Measurements from ENCODE around the gene KCNH2. TPM values are rescaled to one million over a fixed set of nuclear protein-coding genes. Genes with fewer than 3 reads are reported as not detected.

The KCNH2 gene
- total RNA-seq, 4 donors from 2014 or later: 29.8 to 71.7 (median 42.5) TPM

- TF ChIP-seq POLR2A (IDR thresholded peaks at IDR 0.05; ENCODE audit: low read depth) (no peak), CTCF (IDR thresholded peaks at IDR 0.05) (peak; percentile 90 to 96 (median 92))
- Histone ChIP-seq H3K27ac (replicated peaks in 1 of 4) (peak overlapping the region in 2 of 4 donors; percentile 51 to 60), H3K27me3 (peaks cover 0 to 5% (median 0%) of the 10 kb centered on the region in 4 donors), H3K4me1 (peaks cover 30 to 40% (median 36%) of the 10 kb centered on the region in 4 donors), H3K36me3 (no peaks in the 10 kb centered on the region), H3K4me3 (peak overlapping the region in 2 of 4 donors; percentile 5 to 41), H3K9me3 (peaks cover 0 to 10% (median 3%) of the 10 kb centered on the region in 4 donors)
- 15% methylated on average over 23 of the region's 31 CpGs for WGBS
- intact Hi-C loops (cut with DNase I): loop anchor here (2.0 to 10.0 kb wide), 2 partner anchors 90 to 214 kb away; no protein-coding TSS in a partner anchor
- no peak for DNase-seq (ENCODE audit: extremely low spot score)
Measured at GRCh38 chr7:150988230-150989226, 10.4 kb upstream of the KCNH2 start.

- 81% methylated on average over 4 of the region's 5 CpGs for WGBS
- H3K4me3 ChIP-seq: no peak overlapping the region
- intact Hi-C loops (cut with DNase I): loop anchor here (2.0 to 10.0 kb wide), 2 partner anchors 24 to 212 kb away; no protein-coding TSS in a partner anchor
- DNase-seq (ENCODE audit: extremely low spot score): no peak
- no peaks in the 10 kb centered on the region for H3K36me3 ChIP-seq
- no peak overlapping the region for H3K27ac ChIP-seq (replicated peaks in 1 of 4)
- H3K27me3 ChIP-seq: peaks cover 0 to 5% (median 0%) of the 10 kb centered on the region in 4 donors
- peaks cover 25 to 34% (median 31%) of the 10 kb centered on the region in 4 donors for H3K4me1 ChIP-seq
- no peak for TF ChIP-seq POLR2AphosphoS5 (IDR thresholded peaks at IDR 0.05)
- TF ChIP-seq CTCF (IDR thresholded peaks at IDR 0.05): no peak
- peaks cover 0 to 10% (median 3%) of the 10 kb centered on the region in 4 donors for H3K9me3 ChIP-seq
Measured at GRCh38 chr7:150986556-150986955, 8.4 kb upstream of the KCNH2 start.

DNA sequence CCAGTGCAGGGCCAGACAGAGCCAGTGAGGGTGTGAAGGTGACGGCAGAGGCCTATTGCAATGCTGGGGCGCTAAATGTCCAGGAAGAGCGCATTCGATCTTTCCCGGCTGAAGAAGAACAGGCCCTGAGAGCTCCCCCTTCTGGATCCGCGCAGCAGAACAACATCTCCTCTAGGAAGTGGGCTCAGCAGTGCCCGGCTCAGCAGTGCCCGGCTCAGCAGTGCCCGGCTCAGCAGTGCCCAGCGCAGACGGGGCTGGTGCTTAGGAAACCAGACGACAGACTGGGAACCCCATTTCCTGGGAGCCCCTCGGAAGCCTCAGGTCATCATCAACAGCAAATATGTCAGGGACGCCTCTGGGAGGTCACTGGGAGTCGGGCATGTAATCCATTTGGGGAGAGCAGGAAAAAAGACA, 8.0 kb upstream of the KCNH2 start:
- H3K36me3 ChIP-seq: no peaks in the 10 kb centered on the region
- no peak for DNase-seq (ENCODE audit: extremely low spot score)
- H3K27ac ChIP-seq (replicated peaks in 1 of 4): no peak overlapping the region
- WGBS: 14% methylated on average over 7 of the region's 16 CpGs
- H3K27me3 ChIP-seq: peaks cover 0 to 5% (median 0%) of the 10 kb centered on the region in 4 donors
- H3K4me3 ChIP-seq: no peak overlapping the region
- intact Hi-C loops (cut with DNase I): loop anchor here (2.0 to 10.0 kb wide), 2 partner anchors 23 to 211 kb away; no protein-coding TSS in a partner anchor
- peaks cover 0 to 10% (median 3%) of the 10 kb centered on the region in 4 donors for H3K9me3 ChIP-seq
- TF ChIP-seq POLR2A (IDR thresholded peaks at IDR 0.05; ENCODE audit: low read depth) (no peak), CTCF (IDR thresholded peaks at IDR 0.05) (peak; percentile 60 to 83 (median 62)), EP300 (IDR thresholded peaks at IDR 0.05) (no peak), POLR2AphosphoS5 (IDR thresholded peaks at IDR 0.05) (peak in 1 of 2 donors; percentile 16)
- H3K4me1 ChIP-seq: peaks cover 25 to 34% (median 31%) of the 10 kb centered on the region in 4 donors

DNA sequence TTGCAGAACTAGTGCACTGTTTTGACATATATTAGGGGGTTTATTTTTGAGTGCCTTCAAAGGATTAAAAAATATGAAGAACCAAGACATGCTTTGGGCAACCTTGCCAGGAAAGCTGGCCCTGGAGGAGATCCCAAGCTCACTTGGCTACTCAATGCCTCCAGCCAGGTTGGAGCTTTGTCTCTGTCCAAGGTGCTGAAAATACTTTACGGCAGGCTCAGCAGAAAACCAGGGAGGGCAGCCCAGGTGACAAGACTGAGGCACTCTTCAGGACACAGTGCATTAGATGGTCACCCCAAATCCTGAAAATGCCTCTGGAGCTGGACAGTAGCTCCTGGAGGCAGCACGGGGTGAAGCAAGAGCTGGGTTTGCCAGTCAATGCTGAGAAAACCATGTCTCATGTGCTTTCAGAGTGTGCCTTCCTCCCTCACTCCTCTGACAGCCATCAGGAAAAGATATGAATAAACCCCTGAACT, 5.8 kb upstream of the KCNH2 start:
- Histone ChIP-seq H3K4me3 (no peak overlapping the region), H3K27ac (replicated peaks in 1 of 4) (no peak overlapping the region), H3K36me3 (no peaks in the 10 kb centered on the region), H3K4me1 (peaks cover 19 to 37% (median 35%) of the 10 kb centered on the region in 4 donors), H3K27me3 (peaks cover 0 to 10% (median 1%) of the 10 kb centered on the region in 4 donors), H3K9me3 (no peaks in the 10 kb centered on the region)
- TF ChIP-seq CTCF (IDR thresholded peaks at IDR 0.05) (no peak), EP300 (IDR thresholded peaks at IDR 0.05) (no peak), POLR2A (IDR thresholded peaks at IDR 0.05; ENCODE audit: low read depth) (no peak), POLR2AphosphoS5 (IDR thresholded peaks at IDR 0.05) (no peak)
- no peak for DNase-seq (ENCODE audit: extremely low spot score)
- intact Hi-C loops (cut with DNase I): loop anchor here (10.0 kb wide), 1 partner anchor 209 kb away; no protein-coding TSS in a partner anchor
- WGBS: 0% methylated on average over 2 of the region's 2 CpGs
